Measurements from ENCODE around the gene VPS54. TPM values are rescaled to one million over a fixed set of nuclear protein-coding genes. Genes with fewer than 3 reads are reported as not detected.
"Not testable (repeated sequence)": the region's sequence is repeated elsewhere in the genome, so short reads cannot be mapped to it uniquely, and the experiment has no call there.

Gene VPS54
- total RNA-seq, 1 donor from 2014 or later: 15.0 TPM

- TF ChIP-seq CTCF (IDR thresholded peaks at IDR 0.05): no peak
- no peak for DNase-seq (ENCODE audit: low spot score)
- peaks cover 18% of the 10 kb centered on the region for H3K9me3 Mint-ChIP-seq (ENCODE audit: low read depth)
- peaks cover 7% of the 10 kb centered on the region for H3K36me3 Mint-ChIP-seq (ENCODE audit: low read depth)
- H3K27me3 Mint-ChIP-seq (ENCODE audit: low read depth): no peaks in the 10 kb centered on the region
- no peak overlapping the region for H3K4me3 Mint-ChIP-seq (ENCODE audit: unreplicated experiment)
- peaks cover 40% of the 10 kb centered on the region for H3K4me1 Mint-ChIP-seq (ENCODE audit: low read depth)
- no peak overlapping the region for H3K27ac Mint-ChIP-seq (ENCODE audit: unreplicated experiment)
Measured at GRCh38 chr2:63999049-63999448, 20.2 kb downstream of the VPS54 start.

- H3K36me3 Mint-ChIP-seq (ENCODE audit: low read depth); H3K27me3 Mint-ChIP-seq (ENCODE audit: low read depth); DNase-seq (ENCODE audit: low spot score); H3K27ac Mint-ChIP-seq (ENCODE audit: unreplicated experiment); H3K4me3 Mint-ChIP-seq (ENCODE audit: unreplicated experiment): not testable (repeated sequence)
- peaks cover 18% of the 10 kb centered on the region for H3K9me3 Mint-ChIP-seq (ENCODE audit: low read depth)
- H3K4me1 Mint-ChIP-seq (ENCODE audit: low read depth): peaks cover 36% of the 10 kb centered on the region
Measured at GRCh38 chr2:63996582-63997198, 22.5 kb downstream of the VPS54 start.

GRCh38 chr2:63994329-63995070 lies 24.7 kb downstream of the VPS54 start:
- not testable (repeated sequence) for H3K27me3 Mint-ChIP-seq (ENCODE audit: low read depth); DNase-seq (ENCODE audit: low spot score); H3K4me3 Mint-ChIP-seq (ENCODE audit: unreplicated experiment); H3K27ac Mint-ChIP-seq (ENCODE audit: unreplicated experiment)
- peaks cover 12% of the 10 kb centered on the region for H3K36me3 Mint-ChIP-seq (ENCODE audit: low read depth)
- H3K4me1 Mint-ChIP-seq (ENCODE audit: low read depth): peaks cover 29% of the 10 kb centered on the region
- H3K9me3 Mint-ChIP-seq (ENCODE audit: low read depth): peaks cover 25% of the 10 kb centered on the region

- Mint-ChIP-seq H3K9me3 (ENCODE audit: low read depth) (peaks cover 25% of the 10 kb centered on the region), H3K27ac (ENCODE audit: unreplicated experiment) (no peak overlapping the region)
Measured at GRCh38 chr2:63993871-63994270, 25.4 kb downstream of the VPS54 start.

GRCh38 chr2:63993130-63993584 lies 26.1 kb downstream of the VPS54 start:
- H3K27ac Mint-ChIP-seq (ENCODE audit: unreplicated experiment); DNase-seq (ENCODE audit: low spot score); H3K36me3 Mint-ChIP-seq (ENCODE audit: low read depth); H3K4me3 Mint-ChIP-seq (ENCODE audit: unreplicated experiment); H3K27me3 Mint-ChIP-seq (ENCODE audit: low read depth): not testable (repeated sequence)
- peaks cover 22% of the 10 kb centered on the region for H3K9me3 Mint-ChIP-seq (ENCODE audit: low read depth)
- peaks cover 34% of the 10 kb centered on the region for H3K4me1 Mint-ChIP-seq (ENCODE audit: low read depth)

More at GRCh38 chr2:63993871-63994270, 25.4 kb downstream of the VPS54 start:
- no peaks in the 10 kb centered on the region for H3K27me3 Mint-ChIP-seq (ENCODE audit: low read depth)
- no peak for TF ChIP-seq CTCF (IDR thresholded peaks at IDR 0.05)
- H3K4me3 Mint-ChIP-seq (ENCODE audit: unreplicated experiment): no peak overlapping the region
- peaks cover 29% of the 10 kb centered on the region for H3K4me1 Mint-ChIP-seq (ENCODE audit: low read depth)
- H3K36me3 Mint-ChIP-seq (ENCODE audit: low read depth): peaks cover 12% of the 10 kb centered on the region
- DNase-seq (ENCODE audit: low spot score): no peak

GRCh38 chr2:63992061-63992685 lies 27.1 kb downstream of the VPS54 start:
- Mint-ChIP-seq H3K36me3 (ENCODE audit: low read depth) (peaks cover 4% of the 10 kb centered on the region), H3K9me3 (ENCODE audit: low read depth) (peaks cover 14% of the 10 kb centered on the region), H3K27ac (ENCODE audit: unreplicated experiment) (no peak overlapping the region), H3K4me1 (ENCODE audit: low read depth) (peaks cover 34% of the 10 kb centered on the region), H3K4me3 (ENCODE audit: unreplicated experiment) (no peak overlapping the region), H3K27me3 (ENCODE audit: low read depth) (no peaks in the 10 kb centered on the region)
- no peak for TF ChIP-seq CTCF (IDR thresholded peaks at IDR 0.05)
- DNase-seq (ENCODE audit: low spot score): no peak

- peaks cover 29% of the 10 kb centered on the region for H3K4me1 Mint-ChIP-seq (ENCODE audit: low read depth)
- not testable (repeated sequence) for H3K9me3 Mint-ChIP-seq (ENCODE audit: low read depth); H3K4me3 Mint-ChIP-seq (ENCODE audit: unreplicated experiment); DNase-seq (ENCODE audit: low spot score); H3K27ac Mint-ChIP-seq (ENCODE audit: unreplicated experiment); H3K27me3 Mint-ChIP-seq (ENCODE audit: low read depth); H3K36me3 Mint-ChIP-seq (ENCODE audit: low read depth)
Measured at GRCh38 chr2:63991173-63991999, 27.8 kb downstream of the VPS54 start.
